ENCODE data around the gene AP3B1. TPM values are rescaled to one million over a fixed set of nuclear protein-coding genes. Genes with fewer than 3 reads are reported as not detected.

Gene AP3B1
- total RNA-seq, 1 experiment from 2014 or later: 45.3 TPM

DNA sequence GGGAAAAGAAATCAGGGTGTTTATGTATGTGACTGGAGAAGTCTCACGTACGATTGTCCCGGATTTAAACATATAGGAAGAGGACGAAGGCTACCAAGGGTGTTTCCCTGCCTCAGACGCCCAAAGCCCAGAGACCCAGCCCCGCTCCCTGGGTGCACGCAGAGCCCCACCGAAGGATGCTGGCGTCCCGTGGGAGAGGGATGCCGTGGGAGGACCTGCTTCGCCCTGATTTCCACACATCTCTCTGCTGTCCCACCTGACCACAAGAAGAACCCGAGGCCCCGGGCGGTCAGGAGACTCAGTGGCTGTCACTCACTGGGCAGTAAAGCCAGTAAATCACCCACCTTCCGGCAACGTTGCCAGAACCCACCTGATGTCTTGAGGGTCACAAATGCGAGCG is 306.5 kb downstream of the AP3B1 start:
- H3K4me1 ChIP-seq (ENCODE audit: insufficient read depth, low read length, poor library complexity, severe bottlenecking): no peaks in the 10 kb centered on the region
- CTCF ChIA-PET: no interaction called here
- POLR2A ChIA-PET (ENCODE audit: low non-redundant PET): no interaction called here
- no peak overlapping the region for H3K27ac ChIP-seq (ENCODE audit: low read depth, low read length, poor library complexity, severe bottlenecking)
- H3K9me3 ChIP-seq (ENCODE audit: low read depth, low read length, poor library complexity, severe bottlenecking): no peaks in the 10 kb centered on the region
- no TSS peak for BruUV-seq (replicated peaks)
- intact Hi-C loops (cut with micrococcal nuclease; ENCODE audit: unreplicated experiment): no loop called here
- TF ChIP-seq EZH2 (IDR thresholded peaks at IDR 0.05; ENCODE audit: borderline replicate concordance, low read depth, low read length, poor library complexity, severe bottlenecking) (no peak), CTCF (conservative IDR thresholded peaks at IDR 0.05; ENCODE audit: low read depth, low read length) (no peak)
- DNase-seq (ENCODE audit: low spot score): no peak
- peaks cover 26% of the 10 kb centered on the region for H3K27me3 ChIP-seq (replicated peaks; ENCODE audit: insufficient read depth, low read depth, low read length, poor library complexity)
- no peak overlapping the region for H3K4me3 ChIP-seq (ENCODE audit: low read depth, low read length, poor library complexity, severe bottlenecking)
- no peaks in the 10 kb centered on the region for H3K36me3 ChIP-seq (ENCODE audit: insufficient read depth, low read length, poor library complexity, severe bottlenecking)

GRCh38 chr5:77987331-77987730 is 307.2 kb downstream of the AP3B1 start:
- TF ChIP-seq CTCF (conservative IDR thresholded peaks at IDR 0.05; ENCODE audit: low read depth, low read length) (no peak), EZH2 (IDR thresholded peaks at IDR 0.05; ENCODE audit: borderline replicate concordance, low read depth, low read length, poor library complexity, severe bottlenecking) (no peak)
- Histone ChIP-seq H3K4me1 (ENCODE audit: insufficient read depth, low read length, poor library complexity, severe bottlenecking) (no peaks in the 10 kb centered on the region), H3K4me3 (ENCODE audit: low read depth, low read length, poor library complexity, severe bottlenecking) (no peak overlapping the region), H3K27me3 (replicated peaks; ENCODE audit: insufficient read depth, low read depth, low read length, poor library complexity) (peaks cover 33% of the 10 kb centered on the region), H3K9me3 (ENCODE audit: low read depth, low read length, poor library complexity, severe bottlenecking) (no peaks in the 10 kb centered on the region), H3K36me3 (ENCODE audit: insufficient read depth, low read length, poor library complexity, severe bottlenecking) (no peaks in the 10 kb centered on the region), H3K27ac (ENCODE audit: low read depth, low read length, poor library complexity, severe bottlenecking) (no peak overlapping the region)
- ChIA-PET POLR2A (ENCODE audit: low non-redundant PET) (no interaction called here), CTCF (no interaction called here)
- DNase-seq (ENCODE audit: low spot score): no peak
- intact Hi-C loops (cut with micrococcal nuclease; ENCODE audit: unreplicated experiment): no loop called here
- no TSS peak for BruUV-seq (replicated peaks)

GRCh38 chr5:77986261-77986660 is 308.2 kb downstream of the AP3B1 start:
- Histone ChIP-seq H3K36me3 (ENCODE audit: insufficient read depth, low read length, poor library complexity, severe bottlenecking) (no peaks in the 10 kb centered on the region), H3K9me3 (ENCODE audit: low read depth, low read length, poor library complexity, severe bottlenecking) (no peaks in the 10 kb centered on the region), H3K4me1 (ENCODE audit: insufficient read depth, low read length, poor library complexity, severe bottlenecking) (no peaks in the 10 kb centered on the region), H3K4me3 (ENCODE audit: low read depth, low read length, poor library complexity, severe bottlenecking) (no peak overlapping the region), H3K27ac (ENCODE audit: low read depth, low read length, poor library complexity, severe bottlenecking) (no peak overlapping the region), H3K27me3 (replicated peaks; ENCODE audit: insufficient read depth, low read depth, low read length, poor library complexity) (peaks cover 43% of the 10 kb centered on the region)
- no TSS peak for BruUV-seq (replicated peaks)
- ChIA-PET CTCF (no interaction called here), POLR2A (ENCODE audit: low non-redundant PET) (no interaction called here)
- TF ChIP-seq EZH2 (IDR thresholded peaks at IDR 0.05; ENCODE audit: borderline replicate concordance, low read depth, low read length, poor library complexity, severe bottlenecking) (no peak), CTCF (conservative IDR thresholded peaks at IDR 0.05; ENCODE audit: low read depth, low read length) (no peak)
- intact Hi-C loops (cut with micrococcal nuclease; ENCODE audit: unreplicated experiment): no loop called here
- no peak for DNase-seq (ENCODE audit: low spot score)
